NCI-H2107 treated with DMSO at 0.1 percent for 48 hours (cell line): ENCODE measurements around the gene SPNS1.

ENCODE experiments used
- DNase-seq: peaks from one replicate; lab custom pipeline; 2025; ENCODE audit not compliant: unreplicated experiment; lab: John Stamatoyannopoulos, UW

SPNS1 gene

DNA sequence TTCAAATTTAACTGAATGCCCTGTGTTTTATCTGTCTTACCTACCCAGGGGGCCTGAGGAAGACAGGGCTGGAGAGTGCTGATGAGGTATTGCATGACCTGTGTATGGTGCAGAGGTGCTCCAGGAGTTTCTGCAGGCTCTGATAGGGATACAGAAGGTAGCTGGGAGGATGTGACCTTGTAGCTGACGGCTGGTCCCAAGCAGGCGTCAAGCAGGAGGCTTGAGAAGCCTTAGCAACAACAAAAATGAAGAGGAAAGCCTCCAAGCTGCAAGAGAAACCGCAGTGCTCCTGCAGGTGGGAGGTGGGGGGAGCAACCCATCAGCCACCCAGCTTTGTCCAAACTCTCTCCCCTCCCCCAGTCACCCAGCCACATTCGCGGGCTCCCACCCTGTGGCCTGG is 50.6 kb downstream of the SPNS1 start:
- no peak for DNase-seq

DNA sequence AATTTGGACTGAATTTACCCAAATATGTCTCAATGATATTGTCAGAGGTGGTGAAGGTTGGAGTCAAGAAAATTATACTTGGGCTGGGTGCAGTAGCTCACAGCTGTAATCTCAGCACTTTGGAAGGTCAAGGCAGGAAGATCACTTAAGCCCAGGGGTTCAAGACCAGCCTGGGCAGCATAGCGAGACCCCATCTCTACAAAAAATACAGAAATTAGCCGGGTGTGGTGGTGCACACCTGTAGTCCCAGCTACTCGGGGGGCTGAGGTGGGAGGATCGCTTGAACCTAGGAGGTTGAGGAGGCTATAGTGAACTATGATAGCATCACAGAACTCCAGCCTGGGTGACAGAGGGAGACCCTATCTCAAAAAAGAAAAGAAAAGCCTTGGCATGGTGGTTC is 51.2 kb downstream of the SPNS1 start:
- DNase-seq: no peak

GRCh38 chr16:29028457-29029167 is 54.0 kb downstream of the SPNS1 start:
- DNase-seq: no peak

DNA sequence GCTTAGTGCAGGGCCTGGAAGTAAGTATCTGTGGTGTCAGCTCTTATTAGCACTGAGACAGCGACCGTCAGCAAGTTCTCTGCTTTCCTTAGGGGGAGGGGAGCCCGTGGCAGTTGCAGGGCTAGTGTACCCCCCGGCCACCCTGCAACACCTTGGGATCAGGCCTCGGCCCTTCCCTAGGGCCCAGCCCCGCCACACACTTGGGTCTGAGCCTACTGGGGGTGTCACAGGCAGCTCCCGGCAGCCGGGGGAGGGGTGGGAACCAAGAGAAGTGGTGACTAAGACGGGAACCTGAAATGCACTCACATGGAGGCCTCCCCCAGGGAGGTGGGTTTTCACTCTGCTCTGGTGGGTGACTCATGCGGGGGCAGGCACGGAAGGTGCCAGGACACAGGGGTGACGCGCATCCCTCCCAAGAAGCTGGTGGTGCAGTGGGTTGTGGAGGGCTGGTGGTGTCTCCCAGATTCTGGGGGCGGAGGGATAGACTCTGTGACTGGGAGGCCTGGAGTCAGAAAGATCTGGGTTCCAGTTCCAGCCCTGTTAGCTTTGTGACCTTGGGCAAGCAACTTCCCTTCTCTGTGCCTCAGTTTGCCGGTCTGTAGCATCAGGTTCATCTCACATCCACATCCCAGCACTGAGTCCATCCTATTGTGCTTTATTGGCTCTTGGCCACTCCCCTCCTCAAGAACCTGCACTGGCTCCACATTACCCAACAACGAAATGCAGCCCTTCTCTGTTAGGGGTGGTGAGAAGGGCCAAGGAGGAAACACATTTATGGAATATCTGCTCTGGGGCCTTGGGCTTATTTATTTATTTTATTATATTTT is 54.8 kb downstream of the SPNS1 start:
- no peak for DNase-seq

- DNase-seq: no peak
These were observed 55.7 kb downstream of the SPNS1 start for GRCh38 chr16:29030086-29030840.
